ENCODE measurements around the gene TNNT2.

GRCh38 chr1:201400852-201401230 is 23.4 kb upstream of the TNNT2 start:
- TF ChIP-seq CTCF (IDR thresholded peaks at IDR 0.05) (no peak), EP300 (IDR thresholded peaks at IDR 0.05) (no peak), POLR2A (IDR thresholded peaks at IDR 0.05) (no peak)

Measured in tibial nerve (tissue), 4 donors.